GM21367 (cell line): ENCODE measurements around the gene BCAS3.

Experiments used
- ATAC-seq: cut with Tn5 transposase; IDR thresholded peaks from one replicate; pipeline ENCODE4 v1.9.1; 2021; ENCODE audit not compliant: unreplicated experiment

BCAS3 gene

GRCh38 chr17:61211236-61211635 lies 533.6 kb downstream of the BCAS3 start:
- ATAC-seq = no peak

DNA sequence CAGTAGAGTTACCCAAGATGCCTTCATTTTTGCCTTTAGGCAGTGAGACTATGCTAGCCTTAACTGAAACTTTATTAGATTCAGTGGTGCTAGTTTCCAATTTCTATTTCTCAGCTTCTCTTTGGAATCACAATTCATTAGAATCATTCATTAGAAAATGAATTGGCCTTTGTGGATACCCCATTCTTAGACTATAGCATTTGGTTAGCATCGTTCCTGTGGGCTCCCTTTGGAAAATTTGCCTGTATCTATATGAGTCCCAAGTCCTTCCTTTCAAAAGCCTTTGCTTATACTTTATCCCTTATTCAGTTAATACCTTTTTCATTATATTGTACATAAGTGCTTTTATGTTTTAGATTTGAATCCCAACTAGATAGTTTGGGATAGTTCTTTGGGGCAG lies 535.0 kb downstream of the BCAS3 start:
- ATAC-seq = no peak

- ATAC-seq = no peak
Measured at GRCh38 chr17:61214753-61215152, 537.1 kb downstream of the BCAS3 start.

GRCh38 chr17:61216066-61216465 lies 538.4 kb downstream of the BCAS3 start:
- ATAC-seq = no peak

DNA sequence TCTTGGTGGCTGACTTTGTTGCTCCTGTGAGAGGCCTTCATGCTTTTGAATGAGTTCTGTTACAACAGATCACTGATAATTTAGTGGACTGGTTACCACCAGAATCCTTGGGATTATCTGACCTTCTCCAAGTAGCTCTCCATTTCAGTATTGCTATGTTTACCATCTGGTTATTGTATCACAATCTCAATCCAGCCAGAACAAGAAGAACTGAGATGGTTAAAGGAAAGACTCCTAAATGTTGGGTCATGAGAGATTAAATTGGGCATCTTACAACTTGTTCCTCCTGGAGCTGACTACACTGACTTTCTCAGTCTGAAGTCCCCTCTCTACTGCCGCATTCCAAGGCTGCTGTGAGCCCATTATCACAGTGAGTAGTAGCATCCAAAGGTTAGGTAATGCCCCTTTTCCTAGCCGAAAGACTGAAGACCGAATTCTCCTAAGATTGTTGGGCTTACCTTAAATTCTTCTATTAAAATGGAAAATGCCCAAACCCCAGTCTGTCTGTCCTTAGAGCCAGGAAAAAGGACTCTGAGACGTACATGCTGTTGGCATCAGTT lies 540.3 kb downstream of the BCAS3 start:
- ATAC-seq = no peak

DNA sequence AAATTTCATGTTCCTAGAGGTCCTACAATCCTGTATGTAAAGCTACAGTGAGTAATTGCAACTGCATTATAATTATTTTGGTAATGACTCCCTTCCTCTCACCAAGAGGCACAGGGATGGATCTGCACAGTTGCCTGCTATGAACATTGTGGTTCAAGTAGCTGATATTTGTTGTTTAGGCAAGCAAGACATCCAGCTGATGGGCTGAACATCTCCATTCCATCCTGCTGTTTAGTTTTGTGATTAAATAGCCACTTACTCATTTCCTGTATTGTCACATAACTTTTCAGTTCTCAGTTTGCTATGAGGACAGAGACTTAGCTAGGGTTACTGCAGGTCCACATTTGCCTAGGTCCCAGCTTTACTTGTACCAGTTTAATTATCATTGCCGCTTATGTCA lies 540.8 kb downstream of the BCAS3 start:
- ATAC-seq = no peak

DNA sequence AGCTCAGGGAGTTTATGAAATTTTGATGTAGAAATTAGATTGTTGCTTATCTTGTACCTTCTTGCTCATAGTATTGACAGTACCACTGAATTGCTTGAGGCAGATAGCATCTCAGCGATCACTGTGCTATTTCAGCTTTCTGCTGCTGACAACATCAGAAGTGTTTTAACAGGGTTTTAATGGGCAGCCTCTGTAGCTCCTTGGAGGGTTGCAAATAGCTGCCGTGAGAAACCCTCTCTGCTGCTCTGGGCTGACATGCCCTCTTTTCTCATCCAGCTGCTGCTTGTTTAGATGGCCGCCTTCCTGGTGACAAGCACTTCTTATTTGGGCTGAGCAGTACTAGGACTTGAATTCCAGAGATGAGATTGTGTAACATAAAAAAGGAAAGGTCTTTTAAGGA lies 541.8 kb downstream of the BCAS3 start:
- ATAC-seq = no peak

GRCh38 chr17:61221181-61221580 lies 543.5 kb downstream of the BCAS3 start:
- no peak for ATAC-seq

- ATAC-seq = no peak
Measured at GRCh38 chr17:61221597-61222471, 544.2 kb downstream of the BCAS3 start.

DNA sequence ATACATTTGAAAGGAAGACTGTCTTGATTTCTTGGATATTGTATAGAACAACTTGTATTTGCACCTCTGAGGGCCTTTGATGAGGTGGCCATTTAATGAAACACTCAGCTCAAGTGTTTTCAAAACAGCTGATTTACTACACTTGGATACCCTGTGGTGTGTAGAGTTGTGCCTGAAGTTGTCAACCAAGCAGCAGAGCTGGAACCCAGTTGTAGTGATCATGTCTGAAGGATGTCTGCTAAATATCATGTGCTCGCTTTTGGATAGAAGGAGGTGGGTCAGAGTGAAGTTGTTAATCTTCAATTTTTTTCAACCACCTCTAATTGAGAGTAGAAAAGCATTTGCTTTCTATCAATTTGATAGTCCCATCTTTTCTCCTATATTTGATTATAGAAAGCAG lies 546.1 kb downstream of the BCAS3 start:
- no peak for ATAC-seq

DNA sequence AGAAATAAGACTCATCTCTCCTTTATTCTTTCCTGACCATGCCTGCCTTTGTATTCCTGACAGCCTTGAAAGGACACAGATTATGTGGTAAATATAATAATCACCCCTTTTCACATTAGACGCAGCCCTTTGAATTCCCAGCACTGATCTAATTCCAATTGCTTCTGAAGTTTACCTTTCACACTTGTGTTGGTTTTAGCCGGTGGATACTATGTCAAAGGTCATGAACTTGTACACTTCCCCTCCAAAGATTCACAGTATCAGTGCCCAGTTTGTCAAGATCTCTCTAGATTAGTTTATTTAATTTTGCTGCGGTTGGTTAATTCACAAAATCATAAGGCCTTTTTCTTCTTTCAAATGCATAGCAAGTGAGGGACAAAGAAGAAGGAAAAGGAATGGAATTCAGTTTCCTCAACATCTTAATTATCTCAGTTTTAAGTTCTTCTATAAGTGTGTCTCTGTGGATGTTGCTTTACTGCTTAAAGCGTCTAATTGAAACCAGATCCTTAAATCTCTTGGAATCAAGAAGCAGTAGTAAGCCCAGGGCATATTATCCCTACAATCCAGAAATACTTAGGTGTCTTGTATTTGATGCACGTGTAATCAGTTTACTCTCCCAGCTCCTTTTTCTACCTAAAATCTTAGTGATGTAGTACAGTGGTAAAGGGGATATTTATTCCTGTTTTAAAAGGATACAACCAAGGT lies 547.7 kb downstream of the BCAS3 start:
- no peak for ATAC-seq

DNA sequence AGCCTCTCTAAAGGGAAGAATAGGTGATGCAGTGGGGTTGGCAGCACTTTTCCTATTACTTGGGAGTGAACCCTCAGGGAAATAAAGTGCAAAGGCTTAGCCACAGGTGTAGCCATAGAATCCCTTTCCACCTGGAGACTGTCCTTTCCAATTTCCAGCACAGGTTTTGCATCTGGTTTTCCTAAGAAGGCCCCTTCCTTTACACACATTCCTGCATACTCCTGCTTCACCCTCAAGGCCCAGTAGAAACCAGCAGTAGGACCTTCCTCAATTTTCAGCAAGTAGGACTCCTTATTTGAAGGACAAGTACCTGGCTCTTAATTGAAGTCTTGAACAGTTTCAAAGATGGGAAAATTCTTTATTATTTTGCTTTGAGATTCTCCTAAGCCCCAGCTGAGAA lies 550.2 kb downstream of the BCAS3 start:
- no peak for ATAC-seq

DNA sequence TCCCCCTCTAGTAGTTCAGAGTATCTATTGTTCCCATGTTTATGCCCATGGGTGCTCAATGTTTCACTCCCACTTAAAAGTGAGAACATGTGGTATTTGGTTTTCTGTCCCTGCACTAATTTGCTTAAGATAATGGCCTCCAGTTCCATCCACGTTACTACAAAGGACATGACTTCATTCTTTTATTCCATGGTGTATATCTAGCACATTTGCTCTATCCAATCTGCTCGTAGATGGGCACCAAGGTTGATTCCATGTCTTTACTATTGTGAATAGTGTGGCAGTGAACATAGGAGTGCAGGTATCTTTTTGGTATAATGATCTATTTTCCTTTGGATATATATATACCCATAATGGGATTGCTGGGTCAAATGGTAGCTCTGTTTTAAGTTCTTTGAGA lies 552.8 kb downstream of the BCAS3 start:
- ATAC-seq = no peak

DNA sequence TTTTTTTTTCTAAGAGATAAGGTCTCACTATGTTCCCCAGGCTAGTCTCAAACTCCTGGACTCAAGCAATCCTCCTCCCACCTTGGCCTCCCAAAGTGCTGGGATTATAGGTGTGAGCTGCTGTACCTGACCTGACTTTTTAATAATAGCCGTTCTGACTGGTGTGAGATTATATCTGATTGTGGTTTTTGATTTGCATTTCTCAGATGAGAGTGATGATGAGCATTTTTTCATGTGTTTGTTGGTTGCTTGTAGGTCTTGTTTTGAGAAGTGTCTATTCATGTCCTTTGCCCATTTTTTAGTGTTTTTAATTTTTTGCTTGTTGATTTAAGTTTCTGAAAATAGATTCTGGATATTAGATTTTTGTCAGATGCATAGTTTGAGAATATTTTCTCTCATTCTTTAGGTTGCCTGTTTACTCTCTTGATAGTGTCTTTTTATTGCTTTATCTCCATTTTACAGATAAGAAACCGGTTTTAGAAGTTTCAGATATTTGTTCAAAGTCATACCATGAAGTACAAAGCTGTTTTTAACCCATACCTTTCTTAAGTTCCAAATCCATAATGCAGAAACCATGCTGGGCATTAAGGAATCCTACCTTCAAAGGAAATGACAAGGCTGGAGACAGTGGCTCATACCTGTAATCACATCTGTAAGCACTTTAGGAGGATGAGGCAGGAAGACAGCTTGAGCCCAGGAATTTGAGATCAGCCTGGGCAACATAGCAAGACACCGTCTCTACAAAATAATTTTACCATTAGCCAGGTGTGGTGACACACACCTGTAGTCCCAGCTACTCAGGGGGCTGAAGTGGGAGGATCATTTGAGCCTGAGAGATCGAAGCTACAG lies 553.5 kb downstream of the BCAS3 start:
- ATAC-seq = no peak

DNA sequence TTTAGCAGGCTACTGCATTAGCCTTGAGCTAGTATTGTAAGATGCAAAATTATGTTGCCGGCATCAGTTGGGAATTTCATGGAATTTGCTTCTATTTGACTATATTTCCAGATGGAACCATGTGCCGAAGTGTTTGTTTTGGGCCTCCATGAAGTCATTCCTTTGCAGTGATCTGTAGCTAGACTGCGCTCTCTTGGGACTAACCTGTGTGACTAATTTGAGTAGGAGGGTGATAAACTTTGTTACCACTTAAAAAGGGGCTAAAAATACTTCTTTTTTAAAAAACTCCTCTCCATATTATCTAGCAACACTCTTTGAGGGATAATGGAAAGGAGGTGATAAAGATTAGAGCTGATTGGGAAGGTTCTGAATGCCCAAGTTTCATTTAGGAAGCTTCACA lies 555.2 kb downstream of the BCAS3 start:
- ATAC-seq = no peak

DNA sequence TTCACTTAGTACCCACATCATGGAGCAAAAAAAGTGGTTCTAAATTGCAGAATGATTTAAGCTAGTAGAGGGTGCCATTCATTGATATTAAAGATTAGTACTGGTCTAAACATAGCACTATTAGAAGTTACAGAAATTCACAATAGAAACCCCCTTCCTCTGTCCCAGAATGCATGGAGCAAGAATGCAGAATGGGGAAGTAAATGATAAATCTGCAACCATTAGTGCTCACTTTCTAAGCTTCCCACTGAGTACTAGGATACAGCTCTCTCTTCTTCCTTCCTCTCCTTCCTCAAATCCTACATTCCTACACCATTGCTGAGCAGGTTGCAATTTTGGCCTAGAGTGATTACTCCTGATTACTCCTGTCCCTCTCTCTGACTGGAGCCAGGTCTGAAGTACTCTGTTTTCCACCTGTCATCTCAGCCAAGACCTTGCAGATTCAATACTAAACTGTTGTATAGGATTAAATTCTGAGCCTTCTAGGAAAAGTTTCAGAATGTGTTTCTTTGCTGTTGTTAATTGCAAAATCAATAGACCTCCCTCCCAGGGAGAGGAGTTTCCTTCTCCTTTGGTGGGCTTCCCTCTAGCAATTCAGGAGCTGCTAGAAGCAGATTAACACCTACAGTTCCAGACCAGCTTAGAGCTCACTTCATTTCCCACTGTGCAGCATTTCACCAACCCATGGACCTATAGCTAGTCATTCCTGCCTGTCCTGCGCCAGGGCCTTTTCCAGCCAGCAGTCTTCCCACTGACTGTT lies 556.5 kb downstream of the BCAS3 start:
- ATAC-seq = no peak

- no peak for ATAC-seq
Measured at GRCh38 chr17:61235001-61235826, 557.6 kb downstream of the BCAS3 start.

GRCh38 chr17:61235827-61236197 lies 558.2 kb downstream of the BCAS3 start:
- ATAC-seq = no peak

- ATAC-seq = no peak
Measured at GRCh38 chr17:61237275-61237674, 559.6 kb downstream of the BCAS3 start.

DNA sequence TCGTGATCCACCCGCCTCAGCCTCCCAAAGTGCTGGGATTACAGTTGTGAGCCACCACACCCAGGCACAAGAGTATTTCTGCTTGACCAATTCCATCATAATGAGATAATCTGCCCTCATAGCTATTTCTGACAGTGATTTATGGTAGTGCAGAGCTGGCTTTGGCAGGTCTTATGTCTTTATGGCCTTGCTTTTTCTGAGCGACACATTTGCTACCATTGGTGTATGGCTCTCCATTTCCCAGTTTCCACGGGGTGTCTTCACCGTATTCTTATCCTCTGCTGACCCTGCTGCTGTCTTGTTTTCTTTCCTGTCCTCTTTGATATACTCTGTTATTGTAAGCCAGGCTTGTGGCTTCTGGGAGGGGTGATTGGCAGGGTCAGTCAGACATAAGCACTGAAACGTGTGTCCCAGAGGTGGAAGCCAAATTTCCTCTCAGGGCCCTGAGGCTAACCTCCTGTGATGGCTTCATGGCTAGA lies 560.8 kb downstream of the BCAS3 start:
- ATAC-seq = no peak
